Panc1 (cell line): ENCODE results near the gene ARHGAP12. TPM values are rescaled to one million over a fixed set of nuclear protein-coding genes. Genes with fewer than 3 reads are reported as not detected.

Experiments used
- ATAC-seq: fragments of 200-7000 bp; cut with Tn5 transposase; 2 replicates; pipeline ENCODE4 v1.9.1; 2020; ENCODE audit warnings: mild to moderate bottlenecking, moderate library complexity
- BruUV-seq: library from RNA; stranded (reverse); fragments of 400-500 nt; replicated peaks from 2 replicates; lab custom pipeline; 2021; lab: Mats Ljungman, UMichigan
- CTCF ChIA-PET: fragments of 300-600 bp; sonication (Branson Sonifier 250); formaldehyde crosslinking; loops from one replicate; lab custom pipeline; 2022; ENCODE audit warnings: antibody characterized with exemption; lab: Charles Lee
- POLR2A ChIA-PET: fragments of 300-600 bp; sonication (Branson Sonifier 250); formaldehyde crosslinking; loops from one replicate; lab custom pipeline; 2022; ENCODE audit warnings: antibody characterized with exemption; lab: Charles Lee
- DNase-seq: peaks from one replicate; pipeline ENCODE4 v3.0.0-alpha.2; 2010; ENCODE audit warnings: low read depth, low spot score
- H3K27ac ChIP-seq: 2 replicates; pipeline ENCODE4 v1.5.1; 2011; ENCODE audit warnings: mild to moderate bottlenecking, low read length, inconsistent platforms
- H3K27me3 ChIP-seq: fragments of 200-500 bp; sonication (Bioruptor generic); 2 replicates; pipeline ENCODE4 v1.6.0; 2014; ENCODE audit warnings: low read length, inconsistent platforms; ENCODE audit not compliant: control insufficient read depth, insufficient read depth
- H3K36me3 ChIP-seq: fragments of 200-500 bp; sonication (Bioruptor generic); 2 replicates; pipeline ENCODE4 v1.5.1; 2014; ENCODE audit warnings: inconsistent platforms, mild to moderate bottlenecking, low read length, moderate library complexity; ENCODE audit not compliant: control insufficient read depth, insufficient read depth
- H3K4me1 ChIP-seq: 2 replicates; pipeline ENCODE4 v1.5.1; 2011; ENCODE audit warnings: inconsistent platforms, mild to moderate bottlenecking, low read length, moderate library complexity; ENCODE audit not compliant: control insufficient read depth, insufficient read depth
- H3K4me3 ChIP-seq, 2 experiments: 2 replicates each; pipeline ENCODE4 v1.5.1; 2011 to 2012; ENCODE audit warnings: low read depth in 2 of 2, low read length in 2 of 2, mild to moderate bottlenecking in 2 of 2, inconsistent platforms in 1 of 2, moderate library complexity in 1 of 2
- H3K9me3 ChIP-seq: fragments of 200-500 bp; sonication (Bioruptor generic); 2 replicates; pipeline ENCODE4 v1.5.1; 2014; ENCODE audit warnings: low read depth, mild to moderate bottlenecking, inconsistent platforms, low read length, moderate library complexity; ENCODE audit not compliant: control insufficient read depth, insufficient read depth
- POLR2AphosphoS5 ChIP-seq: IDR thresholded peaks from 2 replicates; pipeline ENCODE4 v1.6.1; 2012; ENCODE audit warnings: mild to moderate bottlenecking, low read depth, low read length, moderate library complexity
- SIN3A ChIP-seq: IDR thresholded peaks from 2 replicates; pipeline ENCODE4 v1.6.1; 2012; ENCODE audit warnings: low read depth, mild to moderate bottlenecking, low read length, moderate library complexity, borderline replicate concordance; ENCODE audit not compliant: insufficient read depth
- TCF7L2 ChIP-seq: IDR thresholded peaks from 2 replicates; pipeline ENCODE4 v1.6.1; 2011; ENCODE audit warnings: mild to moderate bottlenecking, low read depth, low read length, inconsistent platforms
- in situ Hi-C: cut with HindIII; loops from 2 replicates; pipeline ENCODE4 v1.10.0; 2016; ENCODE audit warnings: low sequenced_read_pairs, low pct_unique_long_range_greater_than_20kb
- intact Hi-C: fragments of 100-400 bp; cut with micrococcal nuclease; formaldehyde crosslinking; loops from one replicate; pipeline ENCODE4 v1.10.0; 2022; ENCODE audit not compliant: unreplicated experiment
- total RNA-seq: library from RNA; stranded (reverse); gene quantifications from one replicate; pipeline ENCODE4 v1.2.1, GENCODE V29; 2021; ENCODE audit not compliant: unreplicated experiment
- TF ChIP-seq, protein P1 (sequence below), 2 experiments: IDR thresholded peaks; 2 replicates each; pipeline ENCODE4 v1.6.1; 2011 to 2012; ENCODE audit warnings: low read depth in 2 of 2, control low read depth in 1 of 2, low read length in 1 of 2, mild to moderate bottlenecking in 1 of 2, moderate library complexity in 1 of 2; ENCODE audit not compliant: insufficient read depth in 1 of 2
- TF ChIP-seq, protein P2 (sequence below): fragments of 450-650 bp; IDR thresholded peaks from 2 replicates; pipeline ENCODE4 v1.5.1; 2017; ENCODE audit warnings: mild to moderate bottlenecking

ARHGAP12 gene
- total RNA-seq, 1 experiment from 2014 or later = 22.9 TPM

DNA sequence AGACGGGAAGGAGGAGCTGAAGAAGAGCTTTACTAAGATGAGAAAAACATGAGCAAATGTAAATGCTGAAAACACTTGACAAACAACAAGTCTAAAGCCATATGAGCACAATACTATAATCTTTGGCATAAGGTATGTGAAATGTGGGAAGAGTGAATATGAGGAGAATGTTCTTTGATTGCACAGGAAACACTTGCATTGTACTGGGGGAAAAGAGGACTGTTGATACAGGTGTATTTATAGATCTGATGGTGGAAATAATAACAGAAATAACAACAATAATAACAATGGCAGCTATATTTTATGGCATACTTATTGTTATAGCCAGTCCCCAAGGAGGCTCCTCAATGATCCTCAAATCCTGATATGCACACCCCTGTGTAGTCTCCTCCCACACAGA, 23.0 kb downstream of the ARHGAP12 start:
- Histone ChIP-seq H3K4me1 (peaks cover 3% of the 10 kb centered on the region; the same call in 1 of the 2 replicates), H3K4me3 (no peak overlapping the region), H3K27ac (no peak overlapping the region), H3K36me3 (no peaks in the 10 kb centered on the region), H3K9me3 (no peaks in the 10 kb centered on the region; the same call in 1 of the 2 replicates), H3K27me3 (no peaks in the 10 kb centered on the region)
- intact Hi-C loops = no loop called here
- BruUV-seq = no TSS peak
- in situ Hi-C loops = no loop called here
- no peak for TF ChIP-seq TCF7L2
- TF ChIP-seq, protein P1, sequence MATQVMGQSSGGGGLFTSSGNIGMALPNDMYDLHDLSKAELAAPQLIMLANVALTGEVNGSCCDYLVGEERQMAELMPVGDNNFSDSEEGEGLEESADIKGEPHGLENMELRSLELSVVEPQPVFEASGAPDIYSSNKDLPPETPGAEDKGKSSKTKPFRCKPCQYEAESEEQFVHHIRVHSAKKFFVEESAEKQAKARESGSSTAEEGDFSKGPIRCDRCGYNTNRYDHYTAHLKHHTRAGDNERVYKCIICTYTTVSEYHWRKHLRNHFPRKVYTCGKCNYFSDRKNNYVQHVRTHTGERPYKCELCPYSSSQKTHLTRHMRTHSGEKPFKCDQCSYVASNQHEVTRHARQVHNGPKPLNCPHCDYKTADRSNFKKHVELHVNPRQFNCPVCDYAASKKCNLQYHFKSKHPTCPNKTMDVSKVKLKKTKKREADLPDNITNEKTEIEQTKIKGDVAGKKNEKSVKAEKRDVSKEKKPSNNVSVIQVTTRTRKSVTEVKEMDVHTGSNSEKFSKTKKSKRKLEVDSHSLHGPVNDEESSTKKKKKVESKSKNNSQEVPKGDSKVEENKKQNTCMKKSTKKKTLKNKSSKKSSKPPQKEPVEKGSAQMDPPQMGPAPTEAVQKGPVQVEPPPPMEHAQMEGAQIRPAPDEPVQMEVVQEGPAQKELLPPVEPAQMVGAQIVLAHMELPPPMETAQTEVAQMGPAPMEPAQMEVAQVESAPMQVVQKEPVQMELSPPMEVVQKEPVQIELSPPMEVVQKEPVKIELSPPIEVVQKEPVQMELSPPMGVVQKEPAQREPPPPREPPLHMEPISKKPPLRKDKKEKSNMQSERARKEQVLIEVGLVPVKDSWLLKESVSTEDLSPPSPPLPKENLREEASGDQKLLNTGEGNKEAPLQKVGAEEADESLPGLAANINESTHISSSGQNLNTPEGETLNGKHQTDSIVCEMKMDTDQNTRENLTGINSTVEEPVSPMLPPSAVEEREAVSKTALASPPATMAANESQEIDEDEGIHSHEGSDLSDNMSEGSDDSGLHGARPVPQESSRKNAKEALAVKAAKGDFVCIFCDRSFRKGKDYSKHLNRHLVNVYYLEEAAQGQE (IDR thresholded peaks at IDR 0.05; ENCODE audit: insufficient read depth in 1 of 2, low read depth in 2 of 2, low read length in 1 of 2) = no peak
- no peak for TF ChIP-seq POLR2AphosphoS5
- no peak for TF ChIP-seq SIN3A
- TF ChIP-seq, protein P2, sequence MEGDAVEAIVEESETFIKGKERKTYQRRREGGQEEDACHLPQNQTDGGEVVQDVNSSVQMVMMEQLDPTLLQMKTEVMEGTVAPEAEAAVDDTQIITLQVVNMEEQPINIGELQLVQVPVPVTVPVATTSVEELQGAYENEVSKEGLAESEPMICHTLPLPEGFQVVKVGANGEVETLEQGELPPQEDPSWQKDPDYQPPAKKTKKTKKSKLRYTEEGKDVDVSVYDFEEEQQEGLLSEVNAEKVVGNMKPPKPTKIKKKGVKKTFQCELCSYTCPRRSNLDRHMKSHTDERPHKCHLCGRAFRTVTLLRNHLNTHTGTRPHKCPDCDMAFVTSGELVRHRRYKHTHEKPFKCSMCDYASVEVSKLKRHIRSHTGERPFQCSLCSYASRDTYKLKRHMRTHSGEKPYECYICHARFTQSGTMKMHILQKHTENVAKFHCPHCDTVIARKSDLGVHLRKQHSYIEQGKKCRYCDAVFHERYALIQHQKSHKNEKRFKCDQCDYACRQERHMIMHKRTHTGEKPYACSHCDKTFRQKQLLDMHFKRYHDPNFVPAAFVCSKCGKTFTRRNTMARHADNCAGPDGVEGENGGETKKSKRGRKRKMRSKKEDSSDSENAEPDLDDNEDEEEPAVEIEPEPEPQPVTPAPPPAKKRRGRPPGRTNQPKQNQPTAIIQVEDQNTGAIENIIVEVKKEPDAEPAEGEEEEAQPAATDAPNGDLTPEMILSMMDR = no peak
- POLR2A ChIA-PET = no interaction called here
- DNase-seq (no peak), ATAC-seq (no peak)
- CTCF ChIA-PET = no interaction called here

DNA sequence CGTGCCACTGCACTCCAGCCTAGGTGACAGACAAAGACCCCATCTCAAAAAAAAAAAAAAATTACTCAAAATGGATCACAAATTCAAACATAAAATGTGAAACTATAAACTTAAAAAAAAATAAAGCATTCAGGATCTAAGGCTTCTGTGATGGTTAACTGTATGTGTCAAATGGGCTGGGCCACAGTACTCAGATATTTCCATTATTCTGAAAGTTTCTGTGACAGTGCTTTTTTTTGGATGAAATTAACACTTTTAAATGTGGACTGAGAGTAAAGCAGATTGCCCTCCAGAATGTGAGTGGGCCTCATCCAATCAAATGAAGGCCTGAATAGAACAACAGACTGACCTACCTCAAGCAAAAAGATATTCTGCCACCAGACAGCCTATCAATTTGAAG, 26.0 kb downstream of the ARHGAP12 start:
- BruUV-seq = no TSS peak
- CTCF ChIA-PET = no interaction called here
- intact Hi-C loops = no loop called here

More for the DNA sequence above, 26.0 kb downstream of the ARHGAP12 start:
- Histone ChIP-seq H3K9me3 (no peaks in the 10 kb centered on the region; the same call in 1 of the 2 replicates), H3K4me1 (peaks cover 8% of the 10 kb centered on the region), H3K27ac (no peak overlapping the region), H3K27me3 (no peaks in the 10 kb centered on the region), H3K4me3 (no peak overlapping the region), H3K36me3 (no peaks in the 10 kb centered on the region)
- POLR2A ChIA-PET = interaction anchor here (0.6 kb wide), 1 partner anchor 1471 kb away, joined by 4 read pairs; no protein-coding TSS in a partner anchor
- in situ Hi-C loops = no loop called here
- DNase-seq (no peak), ATAC-seq (no peak)
- TF ChIP-seq POLR2AphosphoS5 (no peak), SIN3A (no peak), TCF7L2 (no peak)
- TF ChIP-seq, protein P2 = no peak
- TF ChIP-seq, protein P1 (IDR thresholded peaks at IDR 0.05; ENCODE audit: insufficient read depth in 1 of 2, low read depth in 2 of 2, low read length in 1 of 2) = no peak
